Measurements from ENCODE around the gene BLM.

DNA sequence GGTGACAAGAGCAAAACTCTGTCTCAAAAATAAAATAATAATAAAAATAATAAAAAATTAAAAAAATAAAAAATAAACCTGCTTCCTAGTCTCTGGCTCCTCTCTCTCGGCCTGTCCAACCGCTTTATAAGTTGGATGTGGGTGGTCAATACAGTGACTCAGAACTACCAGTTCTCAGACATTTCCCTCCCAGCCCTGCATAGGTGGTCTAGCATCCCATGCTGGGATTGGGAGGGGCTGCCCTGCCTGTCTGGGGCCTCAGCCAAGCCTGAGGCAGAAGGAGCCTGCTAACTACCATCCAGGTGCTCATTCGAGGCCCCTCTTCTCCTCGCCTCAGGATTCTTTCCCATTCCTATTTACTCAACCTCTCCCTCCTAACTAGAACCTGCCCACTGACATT, 33.3 kb upstream of the BLM start:
- TF ChIP-seq, protein P1, sequence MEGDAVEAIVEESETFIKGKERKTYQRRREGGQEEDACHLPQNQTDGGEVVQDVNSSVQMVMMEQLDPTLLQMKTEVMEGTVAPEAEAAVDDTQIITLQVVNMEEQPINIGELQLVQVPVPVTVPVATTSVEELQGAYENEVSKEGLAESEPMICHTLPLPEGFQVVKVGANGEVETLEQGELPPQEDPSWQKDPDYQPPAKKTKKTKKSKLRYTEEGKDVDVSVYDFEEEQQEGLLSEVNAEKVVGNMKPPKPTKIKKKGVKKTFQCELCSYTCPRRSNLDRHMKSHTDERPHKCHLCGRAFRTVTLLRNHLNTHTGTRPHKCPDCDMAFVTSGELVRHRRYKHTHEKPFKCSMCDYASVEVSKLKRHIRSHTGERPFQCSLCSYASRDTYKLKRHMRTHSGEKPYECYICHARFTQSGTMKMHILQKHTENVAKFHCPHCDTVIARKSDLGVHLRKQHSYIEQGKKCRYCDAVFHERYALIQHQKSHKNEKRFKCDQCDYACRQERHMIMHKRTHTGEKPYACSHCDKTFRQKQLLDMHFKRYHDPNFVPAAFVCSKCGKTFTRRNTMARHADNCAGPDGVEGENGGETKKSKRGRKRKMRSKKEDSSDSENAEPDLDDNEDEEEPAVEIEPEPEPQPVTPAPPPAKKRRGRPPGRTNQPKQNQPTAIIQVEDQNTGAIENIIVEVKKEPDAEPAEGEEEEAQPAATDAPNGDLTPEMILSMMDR (IDR thresholded peaks at IDR 0.05): no peak
- no peak for TF ChIP-seq POLR2A (IDR thresholded peaks at IDR 0.05)
